GM10248 (cell line): ENCODE measurements around the gene MRPL14.
A peak's percentile ranks its signal among the peaks of the same experiment; 100 is the strongest.

ENCODE experiments used
- CTCF ChIA-PET: fragments of 300-600 bp; sonication (Branson Sonifier 250); formaldehyde crosslinking; extraction: SDS; loops from one replicate; lab custom pipeline; 2021; ENCODE audit warnings: antibody characterized with exemption; lab: Yijun Ruan, JAX
- POLR2A ChIA-PET: fragments of 350-650 bp; sonication (Branson Sonifier 250); formaldehyde crosslinking; extraction: SDS; loops from one replicate; lab custom pipeline; 2020; ENCODE audit warnings: antibody characterized with exemption; lab: Yijun Ruan, JAX
- DNase-seq: peaks from one replicate; pipeline ENCODE4 v3.0.0; 2012; ENCODE audit errors: extremely low spot score
- TF ChIP-seq, protein P1 (sequence below): IDR thresholded peaks from 2 replicates; pipeline ENCODE4 v1.5.1; 2012; ENCODE audit warnings: mild to moderate bottlenecking, low read depth; ENCODE audit errors: extremely low read depth, missing control alignments, control extremely low read depth

The MRPL14 gene

DNA sequence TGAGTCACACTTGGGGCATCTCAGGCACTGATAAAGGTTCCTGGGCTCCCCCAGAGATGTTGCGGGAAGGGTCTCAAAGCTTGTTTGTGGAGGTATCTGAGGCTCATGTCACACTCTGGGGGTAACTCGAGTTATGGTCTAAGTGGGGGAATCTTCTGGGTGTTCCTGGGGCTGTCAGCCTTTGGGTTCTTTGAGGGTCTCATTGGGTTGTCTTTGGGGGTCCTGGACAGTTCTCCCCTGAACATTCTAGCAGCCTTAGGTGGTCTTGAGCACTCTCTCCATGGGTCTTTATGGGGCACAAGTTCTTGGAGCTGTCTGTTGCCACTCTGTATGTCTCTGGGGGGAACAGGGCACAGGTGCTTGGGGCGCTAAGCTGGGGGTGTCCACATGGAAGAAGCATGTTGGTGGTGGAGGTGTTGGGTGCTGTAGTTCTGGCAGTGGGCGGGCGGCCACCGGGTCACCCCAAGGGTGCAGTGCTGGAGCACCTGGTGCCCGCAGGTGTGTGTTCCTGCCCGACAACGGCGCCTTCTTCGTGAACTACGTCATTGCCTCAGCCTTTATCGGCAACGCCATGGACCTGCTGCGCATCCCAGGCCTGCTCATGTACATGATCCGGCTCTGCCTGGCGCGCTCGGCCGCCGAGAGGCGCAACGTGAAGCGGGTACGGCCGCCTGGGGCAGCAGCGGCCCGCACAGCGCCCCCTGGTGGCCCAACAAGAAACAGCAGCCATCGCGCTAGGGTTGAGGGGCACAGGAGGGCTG is 24.3 kb upstream of the MRPL14 start:
- POLR2A ChIA-PET: no interaction called here
- CTCF ChIA-PET: interaction anchor here (0.7 to 2.6 kb wide), 15 partner anchors 10 to 187 kb away, joined by 3 to 37 read pairs (median 5); no protein-coding TSS in a partner anchor
- TF ChIP-seq, protein P1, sequence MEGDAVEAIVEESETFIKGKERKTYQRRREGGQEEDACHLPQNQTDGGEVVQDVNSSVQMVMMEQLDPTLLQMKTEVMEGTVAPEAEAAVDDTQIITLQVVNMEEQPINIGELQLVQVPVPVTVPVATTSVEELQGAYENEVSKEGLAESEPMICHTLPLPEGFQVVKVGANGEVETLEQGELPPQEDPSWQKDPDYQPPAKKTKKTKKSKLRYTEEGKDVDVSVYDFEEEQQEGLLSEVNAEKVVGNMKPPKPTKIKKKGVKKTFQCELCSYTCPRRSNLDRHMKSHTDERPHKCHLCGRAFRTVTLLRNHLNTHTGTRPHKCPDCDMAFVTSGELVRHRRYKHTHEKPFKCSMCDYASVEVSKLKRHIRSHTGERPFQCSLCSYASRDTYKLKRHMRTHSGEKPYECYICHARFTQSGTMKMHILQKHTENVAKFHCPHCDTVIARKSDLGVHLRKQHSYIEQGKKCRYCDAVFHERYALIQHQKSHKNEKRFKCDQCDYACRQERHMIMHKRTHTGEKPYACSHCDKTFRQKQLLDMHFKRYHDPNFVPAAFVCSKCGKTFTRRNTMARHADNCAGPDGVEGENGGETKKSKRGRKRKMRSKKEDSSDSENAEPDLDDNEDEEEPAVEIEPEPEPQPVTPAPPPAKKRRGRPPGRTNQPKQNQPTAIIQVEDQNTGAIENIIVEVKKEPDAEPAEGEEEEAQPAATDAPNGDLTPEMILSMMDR: peak; percentile 98
- peak; percentile 90 for DNase-seq

DNA sequence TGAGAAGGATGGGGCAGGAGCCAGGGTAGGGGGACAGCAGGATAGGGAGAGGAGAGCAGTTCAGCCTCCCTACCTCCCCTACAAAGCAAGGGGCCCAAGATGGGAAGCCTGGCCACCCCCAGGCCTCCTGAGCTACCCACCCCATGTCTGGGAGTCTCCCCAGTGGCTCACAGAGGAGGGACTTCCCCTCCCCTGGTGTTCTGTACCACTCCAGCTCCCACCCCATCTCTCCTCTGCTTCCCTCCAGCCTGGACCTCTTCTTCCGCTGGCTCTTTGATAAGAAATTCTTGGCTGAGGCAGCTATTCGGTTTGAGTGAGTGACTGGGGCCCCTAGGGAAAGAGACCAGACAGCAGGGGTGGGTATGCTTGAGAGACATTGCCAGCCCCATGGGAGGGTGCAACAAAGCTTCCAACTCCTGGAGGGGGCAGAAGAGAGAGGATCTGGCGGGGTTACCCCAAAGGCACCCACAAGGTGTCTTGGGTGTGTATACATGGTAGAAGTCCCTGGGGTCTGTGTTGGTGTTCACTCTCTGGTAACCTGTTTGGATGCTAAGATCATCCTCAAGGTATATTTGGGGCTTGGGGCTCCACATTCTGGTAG is 23.2 kb upstream of the MRPL14 start:
- TF ChIP-seq, protein P1: no peak
- no peak for DNase-seq
- CTCF ChIA-PET: interaction anchor here (1.0 to 2.6 kb wide), 9 partner anchors 9 to 155 kb away, joined by 3 to 37 read pairs (median 11); no protein-coding TSS in a partner anchor
- POLR2A ChIA-PET: interaction anchor here (0.6 kb wide), 1 partner anchor 21 kb away, joined by 5 read pairs; no protein-coding TSS in a partner anchor

DNA sequence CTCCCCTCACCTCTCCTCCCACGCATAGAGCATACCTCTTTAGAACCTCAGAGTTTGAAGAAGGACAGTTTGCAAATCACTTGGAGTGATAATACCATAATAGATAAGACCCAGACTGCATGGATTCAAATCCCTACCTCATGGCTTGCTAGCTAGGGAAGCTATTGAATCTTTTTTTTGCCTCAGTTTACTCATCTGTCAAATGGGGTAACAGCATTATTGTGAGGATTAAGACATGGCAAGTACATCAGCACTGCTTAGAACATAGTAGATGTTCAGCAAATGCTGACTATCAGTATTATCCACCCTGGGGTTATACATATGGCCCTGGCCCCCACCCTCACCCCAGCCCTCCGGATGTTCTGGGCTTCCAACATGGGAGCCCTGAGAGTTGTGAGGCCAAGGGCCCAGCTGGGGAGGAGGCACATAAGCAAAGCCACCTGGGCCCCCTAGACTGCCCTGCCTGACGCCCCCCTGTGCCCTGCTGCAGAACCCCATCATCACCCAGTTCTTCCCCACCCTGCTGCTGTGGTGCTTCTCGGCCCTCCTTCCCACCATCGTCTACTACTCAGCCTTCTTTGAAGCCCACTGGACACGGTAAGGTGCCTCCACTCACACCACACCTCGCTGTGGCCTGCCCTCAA is 22.2 kb upstream of the MRPL14 start:
- DNase-seq: no peak
- TF ChIP-seq, protein P1: no peak
- POLR2A ChIA-PET: interaction anchor here (0.6 kb wide), 1 partner anchor 20 kb away, joined by 5 read pairs; no protein-coding TSS in a partner anchor
- CTCF ChIA-PET: interaction anchor here (0.6 to 2.6 kb wide), 8 partner anchors 8 to 156 kb away, joined by 3 to 37 read pairs (median 9); no protein-coding TSS in a partner anchor

DNA sequence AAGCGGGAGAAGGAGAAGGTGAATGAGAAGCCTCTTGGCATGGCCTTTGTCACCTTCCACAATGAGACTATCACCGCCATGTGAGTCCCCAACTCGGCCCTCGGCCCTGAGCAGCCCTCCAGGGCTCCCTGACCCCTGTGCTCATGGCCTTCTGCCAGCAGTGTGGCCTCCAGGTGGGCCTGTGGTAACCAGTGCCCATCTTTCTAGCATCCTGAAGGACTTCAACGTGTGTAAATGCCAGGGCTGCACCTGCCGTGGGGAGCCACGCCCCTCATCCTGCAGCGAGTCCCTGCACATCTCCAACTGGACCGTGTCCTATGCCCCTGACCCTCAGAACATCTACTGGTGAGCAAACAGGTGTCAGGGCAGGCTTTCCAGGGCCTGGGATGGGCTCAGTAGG is 21.1 kb upstream of the MRPL14 start:
- ChIA-PET CTCF (no interaction called here), POLR2A (no interaction called here)
- TF ChIP-seq, protein P1: no peak
- DNase-seq: no peak

DNA sequence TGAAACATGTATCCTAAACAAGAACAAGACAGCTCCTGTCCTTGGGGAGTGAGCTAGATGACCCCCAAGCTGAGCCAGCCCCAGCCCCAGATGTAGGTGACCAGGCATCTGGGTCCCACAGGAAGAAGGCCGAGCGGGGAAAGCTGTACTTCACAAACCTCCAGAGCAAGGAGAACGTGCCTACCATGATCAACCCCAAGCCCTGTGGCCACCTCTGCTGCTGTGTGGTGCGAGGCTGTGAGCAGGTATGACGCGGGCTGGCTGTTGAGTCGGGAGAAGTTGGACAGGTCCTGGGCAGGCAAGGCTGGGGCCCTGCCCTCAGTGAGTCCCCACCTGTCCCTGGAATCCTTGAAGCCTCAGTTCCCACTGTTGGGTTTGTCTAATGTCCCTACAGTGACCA is 20.0 kb upstream of the MRPL14 start:
- TF ChIP-seq, protein P1: no peak
- ChIA-PET CTCF (interaction anchor here (1.0 to 1.7 kb wide), 4 partner anchors 9 to 107 kb away, joined by 3 read pairs; no protein-coding TSS in a partner anchor), POLR2A (no interaction called here)
- no peak for DNase-seq

DNA sequence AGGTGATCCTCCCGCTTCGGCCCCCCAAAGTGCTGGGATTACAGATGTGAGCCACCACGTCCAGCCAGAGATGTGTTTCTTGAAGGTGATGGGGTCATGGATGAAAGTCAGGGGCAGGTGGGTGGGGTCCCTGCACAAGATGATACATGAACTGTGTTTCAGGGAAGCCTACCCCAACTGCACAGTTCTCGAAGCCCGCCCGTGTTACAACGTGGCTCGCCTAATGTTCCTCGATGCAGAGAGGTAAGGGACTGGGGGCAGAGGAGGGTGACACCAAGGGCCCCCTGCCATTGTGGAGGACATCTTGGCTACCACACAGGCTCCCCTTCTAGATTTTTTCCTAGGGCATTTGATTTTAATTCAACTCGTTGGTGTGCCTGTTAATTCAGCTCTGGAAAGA is 19.4 kb upstream of the MRPL14 start:
- CTCF ChIA-PET: interaction anchor here (1.0 to 1.7 kb wide), 4 partner anchors 8 to 107 kb away, joined by 3 read pairs; no protein-coding TSS in a partner anchor
- TF ChIP-seq, protein P1: no peak
- no peak for DNase-seq
- POLR2A ChIA-PET: no interaction called here
